ENCODE measurements around the gene COL4A3.

- TF ChIP-seq CTCF (conservative IDR thresholded peaks at IDR 0.05) (no peak), ZFX (IDR thresholded peaks at IDR 0.05) (no peak)
Measured at GRCh38 chr2:227349989-227350612, 185.7 kb downstream of the COL4A3 start.

Measured in C4-2B (cell line).